HG03025 (cell line): Measurements from ENCODE around the gene HPCAL1.

Experiments
- ATAC-seq: cut with Tn5 transposase; IDR thresholded peaks from one replicate; pipeline ENCODE4 v1.9.1; 2021; ENCODE audit warnings: mild to moderate bottlenecking, moderate library complexity; ENCODE audit not compliant: unreplicated experiment, low FRiP score

The HPCAL1 gene

GRCh38 chr2:10366601-10367270 is 64.0 kb downstream of the HPCAL1 start:
- no peak for ATAC-seq

- ATAC-seq, result no peak
Measured at GRCh38 chr2:10367472-10368439, 65.1 kb downstream of the HPCAL1 start.

- ATAC-seq, result no peak
Measured at GRCh38 chr2:10368491-10369231, 66.0 kb downstream of the HPCAL1 start.

- ATAC-seq, result no peak
Measured at GRCh38 chr2:10369269-10370255, 66.9 kb downstream of the HPCAL1 start.

GRCh38 chr2:10370390-10370789 is 67.7 kb downstream of the HPCAL1 start:
- ATAC-seq, result no peak

GRCh38 chr2:10370895-10371294 is 68.2 kb downstream of the HPCAL1 start:
- ATAC-seq, result no peak

- no peak for ATAC-seq
Measured at GRCh38 chr2:10371441-10372196, 68.9 kb downstream of the HPCAL1 start.

- no peak for ATAC-seq
Measured at GRCh38 chr2:10372203-10372861, 69.6 kb downstream of the HPCAL1 start.

- ATAC-seq, result no peak
Measured at GRCh38 chr2:10372862-10373240, 70.1 kb downstream of the HPCAL1 start.

GRCh38 chr2:10373931-10374330 is 71.2 kb downstream of the HPCAL1 start:
- no peak for ATAC-seq

GRCh38 chr2:10374362-10374943 is 71.7 kb downstream of the HPCAL1 start:
- ATAC-seq, result no peak

GRCh38 chr2:10375570-10376281 is 73.0 kb downstream of the HPCAL1 start:
- ATAC-seq, result no peak

GRCh38 chr2:10377052-10377746 is 74.5 kb downstream of the HPCAL1 start:
- ATAC-seq, result no peak

- no peak for ATAC-seq
Measured at GRCh38 chr2:10377747-10378085, 75.0 kb downstream of the HPCAL1 start.

GRCh38 chr2:10378189-10378588 is 75.5 kb downstream of the HPCAL1 start:
- peak; percentile 80 for ATAC-seq

- ATAC-seq, result no peak
Measured at GRCh38 chr2:10380048-10380926, 77.6 kb downstream of the HPCAL1 start.
